CD1c-positive myeloid dendritic cell (primary cell): ENCODE data around the gene KCNJ3.
"Not testable (repeated sequence)": the region's sequence is repeated elsewhere in the genome, so short reads cannot be mapped to it uniquely, and the experiment has no call there.

Experiments
- DNase-seq: peaks from one replicate; pipeline ENCODE4 v3.0.0-alpha.2; 2016; ENCODE audit errors: extremely low spot score

The KCNJ3 gene

GRCh38 chr2:154844513-154844912 is 146.0 kb downstream of the KCNJ3 start:
- DNase-seq, result no peak

- no peak for DNase-seq
Measured at GRCh38 chr2:154846842-154847241, 148.3 kb downstream of the KCNJ3 start.

- DNase-seq, result no peak
Measured at GRCh38 chr2:154849482-154849881, 151.0 kb downstream of the KCNJ3 start.

- DNase-seq, result no peak
Measured at GRCh38 chr2:154850532-154850931, 152.0 kb downstream of the KCNJ3 start.

GRCh38 chr2:154855138-154855537 is 156.6 kb downstream of the KCNJ3 start:
- no peak for DNase-seq

GRCh38 chr2:154867151-154867550 is 168.7 kb downstream of the KCNJ3 start:
- DNase-seq, result not testable (repeated sequence)

- no peak for DNase-seq
Measured at GRCh38 chr2:154875999-154876398, 177.5 kb downstream of the KCNJ3 start.

GRCh38 chr2:154882725-154883124 is 184.2 kb downstream of the KCNJ3 start:
- no peak for DNase-seq

GRCh38 chr2:154886316-154886715 is 187.8 kb downstream of the KCNJ3 start:
- DNase-seq, result no peak

GRCh38 chr2:154898269-154898668 is 199.8 kb downstream of the KCNJ3 start:
- no peak for DNase-seq

GRCh38 chr2:154901063-154901462 is 202.6 kb downstream of the KCNJ3 start:
- no peak for DNase-seq
